SU-DHL-6 (cell line): ENCODE data around the gene ZDHHC17.

Experiments used
- CTCF ChIP-seq: fragments of 200-600 bp; sonication (generic); IDR thresholded peaks from one replicate; pipeline ENCODE4 v1.5.1; 2017; ENCODE audit warnings: antibody characterized with exemption, mild to moderate bottlenecking, low read length, moderate library complexity; ENCODE audit not compliant: insufficient read depth, poor library complexity, severe bottlenecking
- EZH2phosphoT487 ChIP-seq: fragments of 200-600 bp; sonication (generic), shearing (Covaris generic); conservative IDR thresholded peaks from 2 replicates; pipeline ENCODE4 v1.6.1; 2018; ENCODE audit warnings: mild to moderate bottlenecking, antibody characterized with exemption, low read length, moderate library complexity, mixed read lengths

GRCh38 chr12:76738824-76739579 lies 24.9 kb upstream of the ZDHHC17 start:
- TF ChIP-seq CTCF: no peak
- TF ChIP-seq EZH2phosphoT487: no peak
